Measurements from ENCODE around the gene HMGN3.

The HMGN3 gene

GRCh38 chr6:79232696-79233462, 1.6 kb downstream of the HMGN3 start:
- no peak for TF ChIP-seq ESRRG (CRISPR knock-in tag; IDR thresholded peaks at IDR 0.05)
- TF ChIP-seq ZNF8 (CRISPR knock-in tag; IDR thresholded peaks at IDR 0.05): no peak
- no peak for TF ChIP-seq PPARA (CRISPR knock-in tag; IDR thresholded peaks at IDR 0.05; ENCODE audit: borderline replicate concordance)
- no peak for ATAC-seq

GRCh38 chr6:79231666-79232065, 2.8 kb downstream of the HMGN3 start:
- no peak for TF ChIP-seq CSRNP3 (CRISPR knock-in tag; IDR thresholded peaks at IDR 0.05)
- no peak for TF ChIP-seq ZNF70 (CRISPR knock-in tag; IDR thresholded peaks at IDR 0.05)
- TF ChIP-seq PATZ1 (CRISPR knock-in tag; IDR thresholded peaks at IDR 0.05; ENCODE audit: borderline replicate concordance): no peak
- TF ChIP-seq TSHZ2 (CRISPR knock-in tag; IDR thresholded peaks at IDR 0.05): no peak
- no peak for TF ChIP-seq RARB (CRISPR knock-in tag; IDR thresholded peaks at IDR 0.05)
- TF ChIP-seq ZNF8 (CRISPR knock-in tag; IDR thresholded peaks at IDR 0.05): no peak
- no peak for TF ChIP-seq ISL1 (CRISPR knock-in tag; IDR thresholded peaks at IDR 0.05)
- TF ChIP-seq ARNTL (CRISPR knock-in tag; IDR thresholded peaks at IDR 0.05; ENCODE audit: borderline replicate concordance, low read depth): no peak
- no peak for TF ChIP-seq GLIS3 (CRISPR knock-in tag; IDR thresholded peaks at IDR 0.05)
- ATAC-seq: no peak

GRCh38 chr6:79231101-79231500, 3.4 kb downstream of the HMGN3 start:
- no peak for TF ChIP-seq OSR1 (CRISPR knock-in tag; IDR thresholded peaks at IDR 0.05)
- TF ChIP-seq ARNTL (CRISPR knock-in tag; IDR thresholded peaks at IDR 0.05; ENCODE audit: borderline replicate concordance, low read depth): no peak
- TF ChIP-seq SNAI2 (CRISPR knock-in tag; IDR thresholded peaks at IDR 0.05): no peak
- no peak for TF ChIP-seq GLIS3 (CRISPR knock-in tag; IDR thresholded peaks at IDR 0.05)
- TF ChIP-seq TOX (CRISPR knock-in tag; IDR thresholded peaks at IDR 0.05; ENCODE audit: borderline replicate concordance): no peak
- TF ChIP-seq ZFP3 (CRISPR knock-in tag; IDR thresholded peaks at IDR 0.05): no peak
- no peak for TF ChIP-seq ISL1 (CRISPR knock-in tag; IDR thresholded peaks at IDR 0.05)
- no peak for TF ChIP-seq ESRRG (CRISPR knock-in tag; IDR thresholded peaks at IDR 0.05)
- TF ChIP-seq PPARA (CRISPR knock-in tag; IDR thresholded peaks at IDR 0.05; ENCODE audit: borderline replicate concordance): no peak
- TF ChIP-seq RARB (CRISPR knock-in tag; IDR thresholded peaks at IDR 0.05): no peak
- TF ChIP-seq POU6F1 (CRISPR knock-in tag; IDR thresholded peaks at IDR 0.05; ENCODE audit: borderline replicate concordance, low read depth): no peak
- TF ChIP-seq CREB5 (CRISPR knock-in tag; IDR thresholded peaks at IDR 0.05; ENCODE audit: low read depth): no peak
- no peak for TF ChIP-seq CSDC2 (CRISPR knock-in tag; IDR thresholded peaks at IDR 0.05)
- TF ChIP-seq CSRNP3 (CRISPR knock-in tag; IDR thresholded peaks at IDR 0.05): no peak
- TF ChIP-seq TSHZ2 (CRISPR knock-in tag; IDR thresholded peaks at IDR 0.05): no peak
- no peak for ATAC-seq

Data from SK-N-SH treated with all-trans-retinoic acid at 6 μM for 48 hours (cell line).